Stimulated activated CD8-positive, alpha-beta memory T cell treated with anti-CD3 and anti-CD28 coated beads, Interleukin-7, amount 100 ng/mL, for 1 hour (primary cell): ENCODE data around the gene CD81.

Experiments
- DNase-seq, 2 donors: peaks; one replicate each; pipeline ENCODE4 v3.0.0-alpha.2; 2020; ENCODE audit warnings: low read depth in 2 of 2

The CD81 gene

DNA sequence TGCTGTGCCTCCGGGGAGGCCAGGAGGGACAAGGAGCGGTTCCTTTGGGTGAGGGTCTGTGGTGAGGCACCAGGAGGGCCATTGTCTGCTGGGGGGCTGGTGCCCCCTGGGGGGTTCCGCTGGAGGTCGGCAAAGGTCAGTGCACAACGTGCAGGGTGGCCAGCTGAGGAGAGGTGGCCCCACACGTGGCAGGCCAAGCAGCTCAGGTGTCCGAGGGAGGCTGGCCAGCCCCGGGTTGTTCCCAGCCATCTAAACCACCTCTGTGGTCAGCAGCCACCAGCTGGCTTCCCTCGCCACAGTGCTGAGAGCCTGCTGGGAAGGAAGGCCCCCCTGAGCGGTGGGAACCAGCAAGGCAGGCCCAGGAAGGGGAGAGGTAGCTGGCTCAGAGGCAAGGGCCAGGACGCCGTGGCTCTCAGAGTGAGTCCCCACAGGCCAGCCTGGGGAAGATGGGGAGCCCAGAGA lies 27.7 kb downstream of the CD81 start:
- DNase-seq, result no peak

DNA sequence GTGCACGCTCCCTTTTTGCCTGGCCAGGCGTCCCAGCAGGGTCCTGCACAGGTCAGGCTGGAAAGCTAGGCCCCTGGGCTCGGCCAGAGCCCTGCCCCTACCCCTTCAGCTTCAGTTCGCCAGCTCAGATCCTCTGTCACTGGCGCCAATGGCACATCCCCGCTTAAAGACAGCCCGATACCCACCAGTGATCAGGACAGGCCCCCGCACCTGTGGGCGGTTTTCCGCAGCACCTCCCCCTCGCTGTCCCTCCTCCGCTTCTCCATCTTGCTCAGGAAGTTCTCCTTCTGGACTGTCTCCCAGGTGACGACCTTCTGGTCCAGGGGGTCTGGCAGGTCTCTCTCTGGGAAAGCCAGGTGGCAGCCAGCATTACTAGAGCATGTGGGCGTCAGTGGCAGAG lies 29.3 kb downstream of the CD81 start:
- DNase-seq, result no peak

DNA sequence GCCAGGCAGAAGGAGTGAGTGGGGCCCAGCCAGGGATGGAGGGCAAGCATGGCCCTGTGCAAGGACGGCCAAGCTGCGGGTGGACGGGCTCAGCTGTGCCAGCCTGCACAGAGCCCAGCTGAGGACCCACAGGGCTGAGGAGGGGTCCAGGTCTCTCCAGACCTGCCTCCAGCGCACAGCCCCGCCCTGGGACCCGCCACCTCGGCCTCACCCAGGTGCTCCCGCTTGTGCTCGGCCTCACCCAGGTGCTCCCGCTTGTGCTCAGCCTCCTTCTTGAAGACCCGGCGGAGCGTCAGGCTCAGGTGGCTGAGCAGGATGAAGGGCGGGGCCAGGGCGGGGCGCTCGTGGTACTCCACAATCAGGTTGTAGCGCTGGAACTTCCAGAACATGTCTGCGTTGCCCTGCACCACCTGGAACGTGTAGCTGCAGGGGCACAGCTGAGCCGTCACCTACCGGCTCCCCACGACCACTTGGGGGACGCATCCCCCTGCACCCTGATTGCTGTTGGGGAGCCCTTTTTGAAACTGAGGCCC lies 29.8 kb downstream of the CD81 start:
- DNase-seq, result no peak

DNA sequence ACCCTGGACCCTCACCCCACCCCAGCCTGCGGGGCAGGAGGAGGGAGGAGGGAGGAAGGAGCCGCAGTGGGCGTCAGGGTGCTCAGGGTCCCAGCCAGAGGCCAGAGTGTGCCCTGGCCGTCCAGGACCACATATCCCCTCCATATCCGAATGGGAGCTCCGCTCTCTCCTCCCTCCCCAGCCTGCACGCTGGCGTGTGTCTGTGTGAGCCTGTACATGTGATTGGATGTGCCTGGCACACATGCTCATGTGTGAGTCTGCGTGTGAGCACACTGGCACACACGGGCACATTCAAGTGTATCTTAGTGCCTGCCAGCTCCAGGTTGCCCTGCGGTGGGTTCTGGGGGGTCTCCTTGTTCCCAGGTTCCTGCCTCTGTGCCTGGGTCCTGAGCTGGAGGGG lies 31.6 kb downstream of the CD81 start:
- DNase-seq, result no peak

DNA sequence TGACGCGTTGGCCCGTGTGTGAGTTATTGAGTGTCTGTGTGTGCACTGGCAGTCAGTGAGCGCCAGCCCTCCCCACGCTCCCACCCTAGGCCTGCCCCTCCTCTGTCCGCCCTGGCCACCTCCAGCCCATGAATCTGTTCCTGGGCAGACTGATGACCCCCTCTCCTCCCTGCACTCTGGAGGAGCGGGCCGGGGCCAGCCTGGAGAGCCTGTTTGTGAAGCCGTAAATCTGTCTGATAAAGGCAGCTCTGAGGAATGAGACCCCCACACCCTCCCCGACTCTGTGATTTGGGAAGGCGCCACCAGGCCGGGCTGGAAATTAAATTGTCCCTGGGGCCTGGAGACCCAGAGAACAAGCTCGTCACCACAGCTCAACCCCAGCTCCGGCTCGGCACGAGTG lies 32.0 kb downstream of the CD81 start:
- no peak for DNase-seq

DNA sequence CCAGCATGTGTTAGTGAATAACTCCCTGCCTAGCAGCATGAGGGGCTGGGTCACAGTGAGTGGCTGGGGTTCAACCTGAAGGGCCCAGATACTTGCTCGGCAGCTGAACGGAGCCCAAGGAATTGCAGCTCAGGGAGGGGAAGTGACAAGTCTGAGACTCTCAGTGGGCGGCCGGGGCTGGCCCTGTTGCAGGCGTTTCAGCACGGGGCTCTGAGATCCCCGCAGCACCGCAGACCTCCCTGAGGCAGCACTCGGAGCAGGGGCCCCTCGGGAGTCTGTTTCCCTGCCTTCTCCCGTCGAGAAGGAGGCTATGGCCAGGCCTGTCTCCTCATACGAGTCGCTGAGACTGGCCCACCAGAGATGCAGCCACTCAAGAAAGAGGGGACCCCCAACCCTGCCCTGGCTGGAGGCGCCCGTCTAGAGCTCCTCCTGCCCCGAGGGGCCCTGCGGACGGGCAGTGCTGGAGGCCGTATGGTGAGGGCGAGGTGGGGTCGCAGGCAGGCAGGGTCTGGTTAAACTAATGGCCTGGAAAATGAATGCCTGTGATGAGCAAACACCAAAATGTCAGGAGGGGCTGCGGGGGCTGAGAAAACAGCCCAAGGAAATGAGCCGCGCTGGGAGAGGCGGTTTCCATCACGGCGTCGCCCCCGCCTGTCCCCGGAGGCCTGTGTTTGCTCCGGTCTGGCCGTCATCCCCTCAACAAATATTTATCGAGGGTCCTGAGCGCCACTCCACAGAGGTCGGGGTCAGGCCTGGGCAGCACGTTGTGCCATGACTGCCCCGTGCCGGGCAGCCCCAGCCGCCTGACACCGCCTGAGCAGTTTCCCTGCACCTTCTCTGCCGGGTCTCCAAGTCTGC lies 32.7 kb downstream of the CD81 start:
- no peak for DNase-seq

DNA sequence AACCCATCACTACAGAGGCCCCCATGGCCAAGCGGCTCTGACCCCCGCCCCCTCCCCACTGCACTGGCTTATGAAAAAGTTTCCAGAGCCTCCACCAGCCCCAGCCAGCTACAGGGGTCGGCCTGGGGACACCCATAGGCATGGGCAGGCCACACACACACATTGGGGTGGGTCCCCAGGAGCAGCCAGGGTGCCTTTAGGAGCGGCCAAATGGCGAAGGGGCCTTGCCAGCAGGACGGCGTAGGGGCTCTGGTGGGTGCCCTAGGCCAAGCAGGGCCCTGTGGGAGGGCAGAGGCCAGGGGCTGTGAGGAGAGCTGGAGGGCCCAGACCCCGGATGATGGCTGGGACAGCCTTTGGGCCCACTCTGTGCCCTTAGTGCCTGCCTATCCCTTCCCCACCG lies 33.5 kb downstream of the CD81 start:
- no peak for DNase-seq

DNA sequence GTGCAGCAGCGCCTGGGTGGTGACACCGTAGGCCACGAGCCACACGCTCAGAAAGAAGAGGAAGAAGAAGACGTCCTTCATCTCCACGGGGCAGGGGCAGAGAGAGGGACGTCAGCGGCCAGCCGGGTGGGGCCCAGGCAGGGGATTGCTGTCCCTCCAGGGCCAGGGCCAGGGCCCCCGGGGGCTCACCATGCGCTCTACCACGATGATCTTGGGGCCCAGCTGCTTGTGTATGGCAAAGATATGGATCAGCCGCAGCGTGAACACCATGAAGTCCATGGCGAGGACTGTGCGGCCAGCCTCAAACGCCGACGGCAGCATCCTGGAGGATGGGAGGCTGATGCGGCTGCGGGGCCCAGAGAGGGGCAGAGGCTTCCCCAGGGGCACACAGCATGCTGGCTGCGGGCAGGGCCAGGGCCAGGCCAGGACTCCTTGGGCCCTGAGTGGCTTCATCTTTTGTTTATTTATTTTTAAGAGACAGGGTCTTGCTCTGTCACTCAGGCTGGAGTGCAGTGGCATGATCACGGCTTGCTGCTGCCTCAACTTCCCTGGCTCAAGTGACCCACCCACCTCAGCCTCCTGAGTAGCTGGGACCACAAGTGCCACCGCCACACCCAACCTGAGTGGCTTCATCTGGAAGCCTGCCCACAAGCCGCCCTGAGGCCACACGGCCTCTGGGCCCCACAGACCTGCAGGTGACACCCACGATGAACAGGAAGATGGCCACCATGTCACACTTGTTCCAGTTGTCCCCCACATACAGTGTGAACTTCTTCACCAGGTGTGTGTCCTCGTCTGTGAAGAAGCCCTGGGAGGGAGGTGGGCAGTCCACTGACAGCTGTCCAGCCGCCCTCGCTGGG lies 34.6 kb downstream of the CD81 start:
- DNase-seq, result no peak

DNA sequence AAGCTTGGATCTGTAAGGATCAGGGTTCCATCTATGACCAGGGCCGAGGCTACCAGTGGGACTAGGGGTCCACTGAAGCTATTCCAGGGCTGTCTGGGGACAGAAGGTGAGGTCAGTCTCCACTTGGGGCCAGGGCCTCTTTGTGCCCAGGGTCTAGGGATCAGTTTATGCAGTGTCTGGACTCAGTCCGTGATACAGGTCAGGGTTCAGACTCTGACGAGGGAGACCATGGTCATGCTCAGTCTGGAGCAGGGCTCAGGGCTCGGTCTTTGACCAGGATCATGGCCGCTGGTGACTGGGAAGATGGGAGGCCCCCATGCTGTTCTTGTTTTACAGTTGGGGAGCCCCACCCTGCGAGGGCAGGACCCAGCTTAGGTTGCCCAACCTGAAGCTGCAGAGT lies 35.2 kb downstream of the CD81 start:
- DNase-seq, result no peak

DNA sequence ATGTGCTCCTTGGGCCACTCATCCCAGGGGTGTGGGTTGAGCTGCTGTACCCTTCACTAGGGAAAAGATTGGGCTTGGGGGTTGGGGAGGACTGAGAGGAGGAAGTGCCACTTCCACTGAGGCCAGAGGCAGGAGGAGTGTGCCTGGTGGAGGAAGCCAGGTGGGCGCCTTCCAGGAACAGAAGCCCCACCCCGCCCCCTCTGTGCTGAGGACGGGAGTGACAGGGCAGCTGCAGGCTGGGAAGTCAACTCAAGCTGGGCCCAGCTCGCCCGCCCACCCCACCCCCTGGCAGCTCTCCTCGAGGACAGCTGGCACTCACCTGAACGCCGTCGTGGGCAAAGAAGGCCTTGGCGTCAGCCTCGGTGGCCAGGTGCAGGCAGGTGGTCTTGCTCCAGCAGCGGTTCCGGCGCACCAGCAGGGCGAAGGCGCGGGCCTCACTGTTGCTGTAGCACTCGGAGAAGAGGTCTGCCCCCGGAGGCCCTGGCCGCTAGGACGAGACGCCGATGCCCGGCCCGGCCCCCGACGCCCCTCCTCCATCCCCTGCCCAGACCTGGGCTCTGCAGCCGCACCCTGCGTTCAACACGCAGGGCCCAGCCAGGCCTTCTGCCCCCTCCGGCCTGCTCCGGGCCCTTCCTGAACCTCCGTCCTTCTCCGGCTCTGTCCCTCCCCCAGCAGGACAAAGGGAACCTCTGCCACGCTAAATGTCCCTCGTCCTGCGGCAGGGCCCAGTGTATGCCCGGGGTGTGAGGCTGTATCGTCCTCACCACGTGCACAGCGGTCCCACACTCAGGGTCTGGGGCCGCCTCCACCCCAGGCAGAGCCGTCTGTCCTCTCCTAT lies 36.9 kb downstream of the CD81 start:
- no peak for DNase-seq

DNA sequence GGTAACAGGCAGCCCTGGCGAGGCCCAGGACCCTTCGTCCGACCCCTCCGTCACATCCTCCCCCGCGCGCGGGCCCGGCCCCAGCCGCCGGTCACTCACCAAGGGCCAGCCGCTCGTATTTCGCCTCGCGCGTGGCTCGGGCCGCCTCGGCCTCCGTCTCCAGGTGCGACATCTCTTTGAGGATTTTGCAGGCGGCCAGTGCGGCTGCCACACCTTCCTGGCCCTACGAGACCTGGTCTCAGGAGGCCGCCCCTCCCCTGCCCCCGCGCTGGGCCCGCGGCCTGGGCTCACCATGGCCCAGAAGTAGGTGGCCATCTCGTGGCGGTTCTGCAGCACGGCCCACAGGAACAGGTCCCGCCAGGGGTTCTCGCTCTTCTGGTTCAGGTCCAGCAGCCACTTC lies 37.5 kb downstream of the CD81 start:
- no peak for DNase-seq

DNA sequence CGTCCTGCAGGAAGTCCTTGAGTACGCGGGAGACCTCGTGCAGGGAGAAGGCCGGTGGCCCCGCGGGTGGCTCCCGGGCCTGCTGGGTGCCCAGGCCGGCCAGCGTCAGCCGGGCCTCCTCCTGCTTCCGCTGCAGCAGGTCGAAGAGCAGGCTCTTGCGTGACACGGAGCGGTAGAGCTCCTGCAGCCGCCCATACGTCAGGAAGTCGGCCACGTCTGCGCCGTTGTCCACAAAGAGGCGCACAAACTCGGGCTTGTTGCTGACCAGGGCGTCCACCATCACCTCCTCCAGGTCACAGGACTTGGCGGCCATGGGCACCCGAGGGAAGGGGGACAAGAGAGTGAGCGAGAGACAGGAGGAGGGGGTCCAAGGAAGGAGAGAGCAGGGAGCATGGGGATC lies 38.1 kb downstream of the CD81 start:
- DNase-seq, result no peak

DNA sequence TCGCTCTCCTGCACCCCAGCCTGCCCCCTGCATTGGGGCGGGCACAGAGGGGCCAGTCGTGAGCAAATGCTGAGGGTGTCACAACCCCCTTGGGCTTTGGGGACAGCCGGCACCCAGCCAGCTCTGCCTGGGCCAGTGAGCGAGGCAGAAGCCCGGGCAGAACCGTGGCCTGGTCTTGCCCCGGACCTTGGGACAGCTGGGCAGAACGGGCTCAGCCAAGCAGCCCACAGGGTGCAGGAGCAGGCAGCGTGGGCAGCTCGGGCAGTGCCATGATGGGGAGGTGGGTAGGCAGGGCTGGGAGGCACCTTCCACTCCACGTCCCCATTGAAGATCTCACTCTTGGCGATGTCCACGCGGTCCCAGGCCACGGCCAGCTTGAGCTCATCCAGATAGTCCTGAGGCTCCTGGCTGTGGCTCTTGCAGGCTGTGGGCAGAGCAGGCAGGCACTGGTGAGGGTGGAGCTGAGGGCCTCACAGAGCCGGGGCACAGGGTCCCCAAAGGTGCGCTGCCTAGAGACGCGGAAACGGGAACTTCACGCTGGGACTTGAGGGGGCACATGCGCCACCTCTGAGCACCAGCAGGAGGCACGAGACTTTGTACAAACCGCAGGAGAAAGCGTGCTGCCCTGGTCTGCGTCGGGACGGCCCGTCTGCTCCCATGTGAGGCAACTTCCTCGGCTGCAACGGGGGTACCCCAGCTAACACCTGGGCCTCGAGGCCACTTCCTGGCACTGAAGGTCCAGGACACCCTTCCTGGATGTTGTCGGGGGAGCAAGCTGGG lies 38.7 kb downstream of the CD81 start:
- no peak for DNase-seq

DNA sequence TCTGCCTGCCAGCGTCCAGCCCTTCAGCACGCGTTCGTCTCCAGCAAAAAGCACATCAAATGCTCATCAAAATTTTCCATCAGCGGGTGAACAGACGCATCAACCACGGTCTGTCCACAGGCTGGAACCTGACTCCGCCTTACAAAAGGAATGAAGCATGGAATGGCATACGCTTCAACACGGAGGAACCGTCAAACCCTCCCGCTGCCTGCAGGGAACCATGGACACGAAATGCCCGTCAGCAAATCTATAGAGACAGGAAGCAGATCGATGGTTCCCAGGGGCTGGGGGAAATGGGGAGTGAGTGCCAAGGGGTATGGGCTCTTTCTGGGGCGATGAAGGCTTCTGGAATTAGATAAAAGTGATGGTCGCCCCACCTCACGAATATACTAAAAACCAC lies 39.7 kb downstream of the CD81 start:
- DNase-seq, result no peak

DNA sequence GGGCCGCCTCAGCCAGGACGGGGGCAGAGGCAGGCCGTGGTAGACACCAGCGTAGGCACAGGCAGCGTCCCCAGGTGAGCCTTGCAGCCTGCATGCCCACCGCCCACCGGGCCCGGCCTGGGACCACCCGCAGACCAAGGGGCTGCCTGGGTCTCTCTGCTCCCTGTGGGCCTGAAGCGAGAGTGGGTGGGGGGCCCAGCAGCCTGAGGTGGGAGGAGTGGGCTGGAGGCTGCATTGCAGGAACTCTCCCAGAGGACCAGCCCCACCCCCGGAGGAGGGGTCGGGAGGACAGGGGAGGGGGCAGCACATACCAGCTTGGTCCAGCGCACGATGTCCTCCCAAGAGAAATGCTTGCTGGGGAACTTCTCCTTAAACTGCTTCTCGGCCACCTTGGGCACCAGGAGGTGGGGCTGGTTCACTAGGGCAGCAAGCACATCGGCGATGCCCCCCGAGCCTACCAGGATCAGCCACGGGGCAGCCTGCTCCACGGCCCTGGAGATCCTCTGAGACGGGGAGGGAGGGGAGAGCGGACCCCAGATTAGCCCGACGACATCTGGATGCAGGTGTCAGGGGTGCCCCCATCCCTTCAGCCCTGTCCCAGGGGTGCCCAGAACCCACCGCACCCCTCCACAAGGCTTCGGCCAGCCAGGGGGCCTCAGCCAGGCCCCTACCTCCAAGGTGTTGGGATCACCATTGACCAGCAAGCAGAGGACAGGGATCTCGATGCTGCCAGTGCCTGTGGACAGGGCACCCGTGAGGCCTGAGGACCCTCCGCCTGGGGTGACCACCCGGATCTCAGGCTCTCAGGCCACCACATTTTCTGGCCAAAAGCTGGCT lies 41.0 kb downstream of the CD81 start:
- DNase-seq, result no peak

DNA sequence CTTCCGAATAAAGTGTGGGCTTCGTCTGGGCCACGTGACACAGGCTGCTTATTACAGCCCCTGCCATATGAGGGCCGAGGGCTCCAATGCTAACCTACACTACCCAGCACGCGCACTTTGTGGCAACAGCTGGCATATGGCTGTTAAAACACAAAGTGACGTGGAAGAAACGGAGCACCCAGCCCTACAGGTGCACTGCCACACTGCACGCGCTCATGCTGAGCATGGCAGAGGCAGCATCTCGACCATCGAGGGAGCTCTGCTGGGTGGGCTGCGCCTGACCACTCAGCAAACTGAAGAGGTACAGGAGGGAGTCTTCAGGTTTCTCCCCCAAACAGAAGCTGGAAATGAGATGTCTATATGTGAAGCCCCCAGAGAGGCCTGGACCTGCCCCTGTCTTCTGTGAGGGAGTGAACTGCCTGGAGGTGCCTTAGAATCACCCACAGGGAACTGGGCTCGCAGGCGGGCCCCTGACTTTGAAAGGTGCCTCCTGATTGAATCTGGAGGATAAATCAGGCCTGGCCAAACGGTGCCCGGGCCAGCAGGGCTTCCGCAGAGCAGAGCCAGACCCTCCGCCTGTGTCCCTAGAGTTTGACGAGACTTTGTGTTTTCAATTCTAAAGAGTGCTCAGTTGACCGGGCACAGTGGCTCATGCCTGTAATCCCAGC lies 41.7 kb downstream of the CD81 start:
- DNase-seq, result no peak

DNA sequence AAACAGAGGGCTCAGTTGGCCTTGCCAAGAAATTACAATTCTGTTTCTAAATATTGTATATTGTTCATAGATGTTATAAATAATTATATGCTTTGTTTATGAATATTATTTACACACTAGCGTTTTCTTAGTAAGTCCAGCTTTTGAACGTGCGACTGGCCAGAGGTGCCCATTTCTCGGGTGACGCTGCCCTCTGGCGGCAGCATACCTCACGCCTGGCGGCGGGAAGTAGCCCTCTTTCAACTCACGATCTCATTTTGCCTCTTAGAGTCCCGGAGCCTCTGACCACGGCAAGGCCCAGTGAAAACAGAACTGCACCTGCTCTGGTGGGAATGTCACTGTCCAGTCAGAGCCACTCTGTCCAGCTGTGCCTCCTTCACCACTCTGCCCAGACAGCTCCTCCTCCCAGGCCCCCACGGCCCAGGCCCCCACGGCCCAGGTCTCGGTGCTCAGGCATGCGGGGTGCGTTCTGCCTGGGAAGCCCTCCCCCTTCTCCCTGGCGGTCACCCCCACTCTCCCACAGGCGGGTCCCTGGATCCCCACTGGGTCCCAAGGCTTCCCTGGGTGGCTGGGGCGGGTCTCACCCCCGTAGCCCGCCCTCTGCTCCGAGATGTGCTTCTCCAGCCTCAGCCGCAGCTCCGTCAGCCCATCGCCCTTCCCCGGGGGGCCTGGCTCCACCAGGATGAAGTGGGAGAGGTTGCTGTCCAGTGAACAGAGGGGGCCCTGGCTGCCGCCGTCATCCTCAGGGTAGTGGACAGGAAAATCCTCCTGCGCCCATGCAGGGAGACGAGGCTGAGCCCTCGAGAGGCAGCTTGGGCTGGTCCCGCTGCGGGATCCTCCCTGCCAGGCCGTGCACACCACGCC lies 42.8 kb downstream of the CD81 start:
- peak; percentile 31 to 38 for DNase-seq

DNA sequence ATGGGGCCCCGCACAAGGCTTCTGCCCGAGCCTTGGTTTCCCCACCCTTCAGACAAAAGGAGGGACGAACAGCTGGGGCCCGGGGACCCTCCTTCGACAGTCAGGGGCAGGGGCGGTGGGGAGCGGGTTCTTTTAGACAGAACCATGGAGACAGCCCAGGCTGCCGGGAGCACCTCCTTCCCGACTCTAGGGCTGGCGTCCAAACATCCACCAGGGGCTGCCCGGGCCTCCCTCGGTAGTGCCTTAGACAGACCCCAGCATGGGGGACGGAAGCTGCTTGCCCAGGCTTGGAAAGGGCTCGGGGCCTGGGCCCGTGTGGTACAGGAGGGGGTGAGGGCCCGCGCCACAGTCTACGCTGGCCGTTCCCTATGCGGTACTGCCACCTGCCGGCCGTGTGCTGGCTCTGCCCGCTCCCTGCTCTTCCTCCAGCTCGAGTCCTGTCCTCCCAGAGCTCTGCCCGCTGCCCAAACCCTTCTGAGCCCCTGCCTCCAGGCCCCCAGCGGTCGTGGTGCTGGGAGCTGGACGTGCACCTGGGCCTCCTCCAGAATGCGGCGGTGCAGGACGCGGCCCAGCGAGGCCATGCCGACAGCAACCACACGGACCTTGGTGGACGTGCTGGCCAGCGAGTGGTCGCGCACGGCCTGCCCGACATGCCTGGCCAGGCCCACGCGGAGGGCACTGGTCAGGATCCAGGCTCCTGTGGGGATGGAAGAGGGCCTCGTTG lies 43.6 kb downstream of the CD81 start:
- DNase-seq, result peak; percentile 49 to 53
